SK-N-SH (cell line): ENCODE measurements around the gene NUMB. TPM values are rescaled to one million over a fixed set of nuclear protein-coding genes. Genes with fewer than 3 reads are reported as not detected.

Experiments
- CTCF ChIA-PET: fragments of 300-600, 350-600 bp; formaldehyde crosslinking; extraction: SDS; loops from one replicate; lab custom pipeline; 2021; lab: Yijun Ruan, JAX
- POLR2A ChIA-PET: fragments of 350-600 bp; sonication (Branson Sonifier 250); formaldehyde crosslinking; extraction: SDS; loops from one replicate; lab custom pipeline; 2020; ENCODE audit warnings: antibody characterized with exemption, inconsistent platforms; lab: Yijun Ruan, JAX
- DNase-seq: peaks from one replicate; pipeline ENCODE4 v3.0.0; 2012
- H2AFZ ChIP-seq: fragments of 200-600 bp; sonication (generic); 2 replicates; pipeline ENCODE4 v1.8.1; 2016; ENCODE audit warnings: antibody characterized with exemption, mild to moderate bottlenecking, low read depth
- H3F3A ChIP-seq: fragments of 200-600 bp; sonication (generic); replicated peaks from 2 replicates; pipeline ENCODE3; 2016; ENCODE audit warnings: antibody characterized with exemption, mild to moderate bottlenecking; ENCODE audit not compliant: insufficient read depth
- H3K27ac ChIP-seq, 2 experiments: fragments of 200-500 bp in 1 of 2; fragments of 200-600 bp in 1 of 2; sonication (Bioruptor generic) in 1 of 2; sonication (generic), shearing (Covaris generic) in 1 of 2; 2 replicates each; pipeline versions ENCODE4 v1.5.1 to v1.6.1; 2014 to 2016; ENCODE audit warnings: low read depth in 2 of 2, inconsistent platforms in 1 of 2, low read length in 1 of 2, mild to moderate bottlenecking in 1 of 2, mixed read lengths in 1 of 2
- H3K27me3 ChIP-seq: fragments of 200-600 bp; sonication (generic), shearing (Covaris generic); 2 replicates; pipeline ENCODE4 v1.6.1; 2016; ENCODE audit warnings: mixed run types; ENCODE audit not compliant: insufficient read depth
- H3K36me3 ChIP-seq, 2 experiments: fragments of 200-500 bp in 1 of 2; fragments of 200-600 bp in 1 of 2; sonication (Bioruptor generic) in 1 of 2; sonication (generic) in 1 of 2; replicated peaks in 1 of 2; 2 replicates each; pipeline versions ENCODE3 to v1.5.1; 2014 to 2016; ENCODE audit warnings: low read length in 1 of 2, mild to moderate bottlenecking in 1 of 2; ENCODE audit not compliant: insufficient read depth in 2 of 2, control insufficient read depth in 1 of 2
- H3K4me1 ChIP-seq, 2 experiments: fragments of 200-500 bp in 1 of 2; fragments of 200-600 bp in 1 of 2; sonication (Bioruptor generic) in 1 of 2; sonication (generic), shearing (Covaris generic) in 1 of 2; 2 replicates each; pipeline versions ENCODE4 v1.5.1 to v1.6.1; 2014 to 2016; ENCODE audit warnings: low read depth in 1 of 2, low read length in 1 of 2, mixed run types in 1 of 2; ENCODE audit not compliant: insufficient read depth in 2 of 2, control insufficient read depth in 1 of 2
- H3K4me2 ChIP-seq: fragments of 200-600 bp; sonication (generic), shearing (Covaris generic); 2 replicates; pipeline ENCODE4 v1.6.1; 2017; ENCODE audit warnings: mixed run types
- H3K4me3 ChIP-seq, 2 experiments: fragments of 200-500 bp in 1 of 2; fragments of 200-600 bp in 1 of 2; sonication (Bioruptor generic) in 1 of 2; sonication (generic), shearing (Covaris generic) in 1 of 2; 2 replicates each; pipeline versions ENCODE4 v1.5.1 to v1.8.1; 2014 to 2016; ENCODE audit warnings: low read depth in 2 of 2, inconsistent platforms in 1 of 2, low read length in 1 of 2, mild to moderate bottlenecking in 1 of 2, mixed read lengths in 1 of 2, moderate library complexity in 1 of 2
- H3K79me2 ChIP-seq: fragments of 200-600 bp; sonication (generic); 2 replicates; pipeline ENCODE4 v1.8.1; 2017; ENCODE audit warnings: mild to moderate bottlenecking; ENCODE audit not compliant: insufficient read depth
- H3K9ac ChIP-seq: fragments of 200-600 bp; sonication (generic); 2 replicates; pipeline ENCODE4 v1.6.1; 2017; ENCODE audit warnings: mixed run types
- H3K9me2 ChIP-seq: fragments of 200-600 bp; sonication (generic); 2 replicates; pipeline ENCODE4 v1.6.1; 2017; ENCODE audit warnings: mixed run types
- H3K9me3 ChIP-seq: fragments of 200-600 bp; sonication (generic); 2 replicates; pipeline ENCODE4 v1.6.1; 2017; ENCODE audit warnings: mixed run types, mild to moderate bottlenecking, moderate library complexity
- H4K20me1 ChIP-seq: fragments of 200-600 bp; sonication (generic); 2 replicates; pipeline ENCODE4 v1.6.1; 2017; ENCODE audit warnings: mild to moderate bottlenecking, mixed run types; ENCODE audit not compliant: insufficient read depth
- ELF1 ChIP-seq: IDR thresholded peaks from 2 replicates; pipeline ENCODE4 v1.4.0; 2012
- EZH2phosphoT487 ChIP-seq: fragments of 200-600 bp; sonication (generic); IDR thresholded peaks from 2 replicates; pipeline ENCODE4 v1.6.1; 2017; ENCODE audit warnings: low read depth, mixed run types, mild to moderate bottlenecking, antibody characterized with exemption, moderate library complexity, borderline replicate concordance
- FOSL2 ChIP-seq: IDR thresholded peaks from 2 replicates; pipeline ENCODE4 v1.4.0; 2012; ENCODE audit warnings: low read depth, mild to moderate bottlenecking, moderate library complexity, borderline replicate concordance
- FOXJ3 ChIP-seq: sonication (generic); formaldehyde crosslinking; IDR thresholded peaks from 2 replicates; pipeline ENCODE4 v1.5.1; 2020; ENCODE audit warnings: mild to moderate bottlenecking, missing genetic modification reagents
- GABPA ChIP-seq: IDR thresholded peaks from 2 replicates; pipeline ENCODE4 v1.4.0; 2012; ENCODE audit warnings: low read depth, mild to moderate bottlenecking
- MXI1 ChIP-seq: IDR thresholded peaks from 2 replicates; pipeline ENCODE4 v1.6.1; 2012; ENCODE audit warnings: mild to moderate bottlenecking, low read depth, low read length, improper control_type of control experiment
- NFIC ChIP-seq: IDR thresholded peaks from 2 replicates; pipeline ENCODE4 v1.4.0; 2012; ENCODE audit warnings: borderline replicate concordance
- NRF1 ChIP-seq: IDR thresholded peaks from 2 replicates; pipeline ENCODE4 v1.6.1; 2012; ENCODE audit warnings: low read depth, mild to moderate bottlenecking, low read length
- RAD21 ChIP-seq: IDR thresholded peaks from 2 replicates; pipeline ENCODE4 v1.6.1; 2012; ENCODE audit warnings: mild to moderate bottlenecking, low read length
- RCOR1 ChIP-seq: fragments of 150-350 bp; IDR thresholded peaks from 2 replicates; pipeline ENCODE4 v1.6.1; 2017; ENCODE audit warnings: antibody characterized with exemption, low read length
- SIN3A ChIP-seq: IDR thresholded peaks from 2 replicates; pipeline ENCODE4 v1.6.1; 2012; ENCODE audit warnings: low read depth, mild to moderate bottlenecking, low read length, moderate library complexity, borderline replicate concordance
- TAF1 ChIP-seq: IDR thresholded peaks from 2 replicates; pipeline ENCODE4 v1.6.1; 2012; ENCODE audit warnings: low read depth, mild to moderate bottlenecking, low read length, moderate library complexity, borderline replicate concordance
- TCF12 ChIP-seq: IDR thresholded peaks from 2 replicates; pipeline ENCODE4 v1.4.0; 2012
- YY1 ChIP-seq: IDR thresholded peaks from 2 replicates; pipeline ENCODE4 v1.4.0; 2012; ENCODE audit warnings: low read depth, mild to moderate bottlenecking
- whole genome bisulfite sequencing: methylation state at CpG from one replicate; pipeline ENCODE4 v1.1.6; 2017; ENCODE audit warnings: low lambda C conversion rate; 5-methylcytosine and 5-hydroxymethylcytosine counted together
- polyA plus RNA-seq, 3 experiments: library from polyadenylated mRNA; depleted of rRNA; stranded (reverse); fragments of >200 nt; gene quantifications; 2 replicates each; pipeline ENCODE4 v1.2.3, GENCODE V29; 2012
- TF ChIP-seq, protein P1 (sequence below): IDR thresholded peaks from 2 replicates; pipeline ENCODE4; 2012
- TF ChIP-seq, protein P2 (sequence below): IDR thresholded peaks from 2 replicates; pipeline ENCODE4 v1.4.0; 2012; ENCODE audit warnings: low read depth, borderline replicate concordance
- TF ChIP-seq, protein P3 (sequence below): fragments of 150-350 bp; IDR thresholded peaks from 2 replicates; pipeline ENCODE4 v1.6.1; 2017; ENCODE audit warnings: antibody characterized with exemption, low read length, low read depth, borderline replicate concordance
- TF ChIP-seq, protein P4 (sequence below): IDR thresholded peaks from 2 replicates; pipeline ENCODE4 v1.4.0; 2012; ENCODE audit warnings: low read depth

NUMB gene
- polyA plus RNA-seq, 1 of the 3 experiments (the other 2 are of a cell fraction) = 58.4 TPM

DNA sequence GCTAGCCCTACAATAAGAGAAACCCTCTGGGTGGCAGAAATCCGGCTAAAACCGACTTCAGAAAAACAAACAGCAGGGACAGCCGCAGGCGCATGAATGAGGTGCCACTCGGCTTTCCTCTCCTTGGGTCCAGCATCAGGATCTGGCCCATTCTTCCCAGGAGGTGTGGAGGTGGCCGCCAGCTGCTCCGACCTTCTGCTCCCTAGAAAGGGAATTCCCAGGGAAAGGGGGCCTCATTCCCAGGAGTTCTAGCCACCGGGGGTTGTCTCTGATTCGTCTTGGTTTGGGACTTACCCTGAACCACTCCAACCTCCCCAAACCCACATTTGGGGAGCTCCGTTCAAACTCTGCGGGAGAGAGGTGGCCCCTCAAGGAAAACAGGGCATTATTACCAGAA is 208.0 kb downstream of the NUMB start:
- no peak overlapping the region for H2AFZ ChIP-seq
- no peak overlapping the region for H3K4me2 ChIP-seq
- CTCF ChIA-PET = interaction anchor here (1.0 kb wide), 1 partner anchor 150 kb away, joined by 3 read pairs; no protein-coding TSS in a partner anchor
- no peaks in the 10 kb centered on the region for H3F3A ChIP-seq
- H3K27me3 ChIP-seq = no peaks in the 10 kb centered on the region
- no peaks in the 10 kb centered on the region for H4K20me1 ChIP-seq
- H3K36me3 ChIP-seq = no peaks in the 10 kb centered on the region
- TF ChIP-seq TCF12 = no peak
- no peak for TF ChIP-seq NFIC
- TF ChIP-seq RAD21 = no peak
- no peak for TF ChIP-seq GABPA
- TF ChIP-seq FOXJ3 (CRISPR knock-in tag) = no peak
- no peak for TF ChIP-seq FOSL2
- TF ChIP-seq MXI1 = no peak
- TF ChIP-seq, protein P1, sequence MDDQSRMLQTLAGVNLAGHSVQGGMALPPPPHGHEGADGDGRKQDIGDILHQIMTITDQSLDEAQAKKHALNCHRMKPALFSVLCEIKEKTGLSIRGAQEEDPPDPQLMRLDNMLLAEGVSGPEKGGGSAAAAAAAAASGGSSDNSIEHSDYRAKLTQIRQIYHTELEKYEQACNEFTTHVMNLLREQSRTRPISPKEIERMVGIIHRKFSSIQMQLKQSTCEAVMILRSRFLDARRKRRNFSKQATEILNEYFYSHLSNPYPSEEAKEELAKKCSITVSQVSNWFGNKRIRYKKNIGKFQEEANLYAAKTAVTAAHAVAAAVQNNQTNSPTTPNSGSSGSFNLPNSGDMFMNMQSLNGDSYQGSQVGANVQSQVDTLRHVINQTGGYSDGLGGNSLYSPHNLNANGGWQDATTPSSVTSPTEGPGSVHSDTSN = no peak
- no peak for TF ChIP-seq EZH2phosphoT487
- no peak for TF ChIP-seq NRF1
- no peak for TF ChIP-seq RCOR1
- TF ChIP-seq, protein P2, sequence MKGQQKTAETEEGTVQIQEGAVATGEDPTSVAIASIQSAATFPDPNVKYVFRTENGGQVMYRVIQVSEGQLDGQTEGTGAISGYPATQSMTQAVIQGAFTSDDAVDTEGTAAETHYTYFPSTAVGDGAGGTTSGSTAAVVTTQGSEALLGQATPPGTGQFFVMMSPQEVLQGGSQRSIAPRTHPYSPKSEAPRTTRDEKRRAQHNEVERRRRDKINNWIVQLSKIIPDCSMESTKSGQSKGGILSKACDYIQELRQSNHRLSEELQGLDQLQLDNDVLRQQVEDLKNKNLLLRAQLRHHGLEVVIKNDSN = no peak
- TF ChIP-seq ELF1 = no peak
- TF ChIP-seq TAF1 = no peak
- no peak for TF ChIP-seq SIN3A
- TF ChIP-seq YY1 = no peak
- TF ChIP-seq, protein P3, sequence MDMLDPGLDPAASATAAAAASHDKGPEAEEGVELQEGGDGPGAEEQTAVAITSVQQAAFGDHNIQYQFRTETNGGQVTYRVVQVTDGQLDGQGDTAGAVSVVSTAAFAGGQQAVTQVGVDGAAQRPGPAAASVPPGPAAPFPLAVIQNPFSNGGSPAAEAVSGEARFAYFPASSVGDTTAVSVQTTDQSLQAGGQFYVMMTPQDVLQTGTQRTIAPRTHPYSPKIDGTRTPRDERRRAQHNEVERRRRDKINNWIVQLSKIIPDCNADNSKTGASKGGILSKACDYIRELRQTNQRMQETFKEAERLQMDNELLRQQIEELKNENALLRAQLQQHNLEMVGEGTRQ = no peak
- TF ChIP-seq, protein P4, sequence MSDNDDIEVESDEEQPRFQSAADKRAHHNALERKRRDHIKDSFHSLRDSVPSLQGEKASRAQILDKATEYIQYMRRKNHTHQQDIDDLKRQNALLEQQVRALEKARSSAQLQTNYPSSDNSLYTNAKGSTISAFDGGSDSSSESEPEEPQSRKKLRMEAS = no peak
- POLR2A ChIA-PET = no interaction called here
- H3K79me2 ChIP-seq = no peaks in the 10 kb centered on the region
- H3K27ac ChIP-seq = no peak overlapping the region
- H3K4me3 ChIP-seq = no peak overlapping the region
- WGBS = 77% methylated on average over 3 of the region's 11 CpGs
- no peaks in the 10 kb centered on the region for H3K9me3 ChIP-seq
- no peaks in the 10 kb centered on the region for H3K4me1 ChIP-seq
- no peak overlapping the region for H3K9ac ChIP-seq
- H3K9me2 ChIP-seq = no peaks in the 10 kb centered on the region
- DNase-seq = no peak
